Osteocyte (in vitro differentiated cells): ENCODE measurements around the gene MYCBPAP. TPM values are rescaled to one million over a fixed set of nuclear protein-coding genes. Genes with fewer than 3 reads are reported as not detected.
"Not testable (repeated sequence)": the region's sequence is repeated elsewhere in the genome, so short reads cannot be mapped to it uniquely, and the experiment has no call there.

Source experiments
- DNase-seq: peaks from one replicate; pipeline ENCODE4 v3.0.0; 2021; ENCODE audit warnings: mixed read lengths; ENCODE audit not compliant: unreplicated experiment; ENCODE audit errors: extremely low spot score
- H3K27ac Mint-ChIP-seq: one replicate; pipeline ENCODE4 v1.8.0; 2021; ENCODE audit warnings: mild to moderate bottlenecking, mixed read lengths; ENCODE audit not compliant: unreplicated experiment
- H3K27me3 Mint-ChIP-seq: one replicate; pipeline ENCODE4 v1.8.0; 2021; ENCODE audit warnings: mixed read lengths; ENCODE audit not compliant: unreplicated experiment
- H3K36me3 Mint-ChIP-seq: one replicate; pipeline ENCODE4 v1.8.0; 2021; ENCODE audit warnings: mixed read lengths; ENCODE audit not compliant: unreplicated experiment
- H3K4me1 Mint-ChIP-seq: one replicate; pipeline ENCODE4 v1.8.0; 2021; ENCODE audit warnings: mixed read lengths; ENCODE audit not compliant: unreplicated experiment
- H3K4me3 Mint-ChIP-seq: one replicate; pipeline ENCODE4 v1.8.0; 2021; ENCODE audit warnings: mild to moderate bottlenecking, moderate library complexity, mixed read lengths; ENCODE audit not compliant: unreplicated experiment
- H3K9me3 Mint-ChIP-seq: one replicate; pipeline ENCODE4 v1.8.0; 2021; ENCODE audit warnings: mixed read lengths; ENCODE audit not compliant: unreplicated experiment
- CTCF ChIP-seq: fragments of 200-600 bp; sonication (generic); IDR thresholded peaks from 2 replicates; pipeline ENCODE4 v1.5.0; 2021; ENCODE audit warnings: antibody characterized with exemption, mild to moderate bottlenecking, moderate library complexity
- total RNA-seq: library from RNA; stranded (reverse); gene quantifications from 2 replicates; pipeline ENCODE4 v1.2.1, GENCODE V29; 2021

The MYCBPAP gene
- total RNA-seq, 1 donor from 2014 or later, result 0.46 TPM

DNA sequence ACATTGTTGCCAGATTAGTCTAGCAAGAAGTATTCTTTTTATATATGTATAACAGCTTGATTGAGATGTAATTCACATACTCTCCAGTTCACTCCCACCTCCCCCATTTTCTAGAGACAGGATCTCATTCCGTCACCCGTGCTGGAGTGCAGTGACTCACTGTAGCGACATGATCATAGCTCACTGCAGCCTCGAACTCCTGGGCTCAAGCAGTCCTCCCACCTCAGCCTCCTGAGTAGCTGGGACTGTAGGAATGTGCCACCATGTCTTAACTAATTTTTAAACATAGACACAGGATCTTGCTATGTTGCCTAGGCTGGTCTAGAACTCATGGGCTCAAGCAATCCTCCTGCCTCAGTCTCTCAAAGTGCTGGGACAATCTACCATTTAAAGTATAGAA, 32.9 kb upstream of the MYCBPAP start:
- H3K4me3 Mint-ChIP-seq, result no peak overlapping the region
- H3K27me3 Mint-ChIP-seq, result no peaks in the 10 kb centered on the region
- no peaks in the 10 kb centered on the region for H3K9me3 Mint-ChIP-seq
- no peak overlapping the region for H3K27ac Mint-ChIP-seq
- H3K4me1 Mint-ChIP-seq, result peaks cover 12% of the 10 kb centered on the region
- TF ChIP-seq CTCF, result no peak
- no peak for DNase-seq
- H3K36me3 Mint-ChIP-seq, result no peaks in the 10 kb centered on the region

GRCh38 chr17:50475775-50476544, 32.3 kb upstream of the MYCBPAP start:
- not testable (repeated sequence) for H3K27me3 Mint-ChIP-seq, H3K36me3 Mint-ChIP-seq, H3K27ac Mint-ChIP-seq, DNase-seq, H3K9me3 Mint-ChIP-seq, H3K4me3 Mint-ChIP-seq
- peaks cover 12% of the 10 kb centered on the region for H3K4me1 Mint-ChIP-seq

GRCh38 chr17:50476545-50477315, 31.5 kb upstream of the MYCBPAP start:
- H3K4me3 Mint-ChIP-seq, result no peak overlapping the region
- H3K36me3 Mint-ChIP-seq, result no peaks in the 10 kb centered on the region
- TF ChIP-seq CTCF, result no peak
- H3K27ac Mint-ChIP-seq, result no peak overlapping the region
- no peaks in the 10 kb centered on the region for H3K9me3 Mint-ChIP-seq
- H3K27me3 Mint-ChIP-seq, result no peaks in the 10 kb centered on the region
- H3K4me1 Mint-ChIP-seq, result peaks cover 12% of the 10 kb centered on the region
- DNase-seq, result no peak

DNA sequence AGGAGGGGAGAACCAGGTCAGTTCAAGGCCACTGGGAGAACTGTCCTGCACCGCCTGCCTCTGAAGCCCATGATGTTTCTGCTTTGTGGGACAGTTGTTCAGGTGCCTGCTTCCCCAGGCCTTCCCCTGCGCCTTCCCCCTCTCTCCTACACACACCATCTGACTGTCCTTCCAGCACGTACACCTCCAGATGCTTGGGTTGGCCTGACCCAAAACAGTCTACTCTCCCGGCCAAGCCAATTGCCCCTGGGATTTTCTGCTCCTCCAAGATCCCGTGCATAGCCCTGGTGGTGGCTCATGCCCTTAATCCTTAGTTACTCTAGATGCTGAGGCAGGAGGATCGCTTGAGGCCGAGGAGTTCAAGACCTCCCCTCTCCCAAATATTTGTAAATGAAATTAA, 30.3 kb upstream of the MYCBPAP start:
- Mint-ChIP-seq H3K36me3 (peaks cover 4% of the 10 kb centered on the region), H3K9me3 (no peaks in the 10 kb centered on the region), H3K4me3 (peak overlapping the region; percentile 72), H3K27me3 (no peaks in the 10 kb centered on the region), H3K4me1 (peaks cover 19% of the 10 kb centered on the region), H3K27ac (peak overlapping the region; percentile 91)
- DNase-seq, result no peak
- TF ChIP-seq CTCF, result no peak

DNA sequence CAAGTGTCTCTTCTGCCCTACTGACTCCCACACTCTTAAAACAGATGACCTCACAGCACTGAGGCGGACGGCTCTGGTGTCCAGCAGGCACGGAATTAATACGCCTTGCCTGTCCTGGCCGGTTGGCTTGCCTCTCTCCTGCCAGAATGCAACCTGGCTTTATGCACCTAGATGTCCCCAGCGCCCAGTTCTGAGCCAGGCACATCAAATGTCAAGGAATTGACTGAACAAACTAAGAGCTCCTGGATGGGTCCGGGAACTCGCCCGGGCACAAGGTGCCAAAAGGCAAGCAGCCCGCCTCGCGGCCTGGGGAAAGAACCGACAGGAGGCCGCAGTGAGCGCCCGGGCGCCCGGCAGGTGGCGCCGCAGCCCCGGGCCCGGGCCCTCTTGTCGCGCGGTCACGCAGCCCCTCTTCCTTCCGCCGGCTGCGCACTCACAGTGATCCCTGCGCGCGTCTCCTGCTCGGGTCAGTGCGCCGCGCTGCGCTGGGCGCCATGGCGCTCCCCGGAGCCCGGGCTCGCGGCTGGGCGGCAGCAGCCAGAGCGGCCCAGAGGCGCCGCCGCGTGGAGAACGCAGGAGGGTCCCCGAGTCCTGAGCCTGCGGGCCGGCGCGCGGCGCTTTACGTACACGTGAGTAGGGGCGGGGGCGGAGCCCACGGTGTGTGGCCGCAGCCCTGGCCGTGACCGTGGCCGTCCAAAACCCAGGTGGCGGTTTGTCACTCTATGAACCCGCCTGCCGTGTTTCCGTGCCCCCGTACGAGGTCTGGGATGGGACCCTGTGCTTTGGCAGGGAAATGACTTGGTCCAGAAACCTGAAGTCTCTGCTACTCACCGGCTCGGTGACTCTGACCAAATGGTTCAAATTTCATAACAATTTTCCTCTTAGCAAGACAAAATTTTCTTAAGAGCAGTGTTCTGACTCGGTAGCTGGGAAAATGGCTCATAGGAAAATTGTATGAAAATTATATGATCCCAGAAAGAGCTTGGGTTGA, 29.6 kb upstream of the MYCBPAP start, which contains the start of gene RSAD1:
Gene RSAD1 (plus strand): TSS at position 470 of the 991 bp plus-strand sequence. CDS start 25 bp downstream, at position 495.
- H3K4me1 Mint-ChIP-seq, result peaks cover 19% of the 10 kb centered on the region
- peak; percentile 96 for TF ChIP-seq CTCF
- peak within 1 kb of the TSS; percentile 82 for H3K4me3 Mint-ChIP-seq
- no peaks in the 10 kb centered on the region for H3K9me3 Mint-ChIP-seq
- peak; percentile 95 for DNase-seq
- peak within 1 kb of the TSS; percentile 91 for H3K27ac Mint-ChIP-seq
- H3K27me3 Mint-ChIP-seq, result no peaks in the 10 kb centered on the region
- peaks cover 5% of the 10 kb centered on the region for H3K36me3 Mint-ChIP-seq
